Smooth muscle cell (in vitro differentiated cells): Measurements from ENCODE around the gene CCDC70. TPM values are rescaled to one million over a fixed set of nuclear protein-coding genes. Genes with fewer than 3 reads are reported as not detected.

Source experiments
- DNase-seq: peaks from one replicate; lab custom pipeline; 2025; ENCODE audit not compliant: unreplicated experiment; lab: John Stamatoyannopoulos, UW
- H2AFZ ChIP-seq: fragments of 200-600 bp; sonication (generic); 2 replicates; pipeline ENCODE4 v1.6.0; 2016; ENCODE audit warnings: antibody characterized with exemption, low read depth, mild to moderate bottlenecking
- H3F3A ChIP-seq: fragments of 200-600 bp; sonication (generic); 2 replicates; pipeline ENCODE4 v1.6.0; 2017; ENCODE audit warnings: antibody characterized with exemption, low read depth
- H3K27ac ChIP-seq: fragments of 200-600 bp; sonication (generic); 2 replicates; pipeline ENCODE4 v1.5.1; 2016; ENCODE audit warnings: low read depth, mild to moderate bottlenecking
- H3K27me3 ChIP-seq: fragments of 200-600 bp; sonication (generic); 2 replicates; pipeline ENCODE4 v1.6.1; 2016; ENCODE audit warnings: low read depth, mild to moderate bottlenecking
- H3K36me3 ChIP-seq: fragments of 200-600 bp; sonication (generic); 2 replicates; pipeline ENCODE4 v1.5.1; 2016; ENCODE audit warnings: low read depth
- H3K4me1 ChIP-seq: fragments of 200-600 bp; sonication (generic); 2 replicates; pipeline ENCODE4 v1.5.1; 2016; ENCODE audit warnings: low read depth
- H3K4me2 ChIP-seq: fragments of 200-600 bp; sonication (generic); 2 replicates; pipeline ENCODE4 v1.6.0; 2016; ENCODE audit warnings: mild to moderate bottlenecking
- H3K4me3 ChIP-seq: fragments of 200-600 bp; sonication (generic); 2 replicates; pipeline ENCODE4 v1.5.1; 2016; ENCODE audit warnings: mild to moderate bottlenecking
- H3K79me2 ChIP-seq: fragments of 200-600 bp; sonication (generic); 2 replicates; pipeline ENCODE4 v1.6.0; 2016; ENCODE audit warnings: low read depth, mild to moderate bottlenecking
- H3K9ac ChIP-seq: fragments of 200-600 bp; sonication (generic); 2 replicates; pipeline ENCODE4 v1.6.0; 2016; ENCODE audit warnings: low read depth
- H3K9me3 ChIP-seq: fragments of 200-600 bp; sonication (generic); replicated peaks from 2 replicates; pipeline ENCODE4 v1.5.1; 2016; ENCODE audit warnings: low read depth
- H4K20me1 ChIP-seq: fragments of 200-600 bp; sonication (generic); 2 replicates; pipeline ENCODE4 v1.6.0; 2016; ENCODE audit warnings: low read depth
- CTCF ChIP-seq: fragments of 200-600 bp; sonication (generic); IDR thresholded peaks from 2 replicates; pipeline ENCODE4 v1.5.1; 2017; ENCODE audit warnings: borderline replicate concordance, mild to moderate bottlenecking, antibody characterized with exemption; ENCODE audit not compliant: insufficient read depth, poor library complexity, severe bottlenecking
- WGBS: methylation state at CpG from one replicate; pipeline ENCODE4 v1.1.7; 2016; ENCODE audit warnings: low lambda C conversion rate; 5-methylcytosine and 5-hydroxymethylcytosine counted together
- polyA plus RNA-seq: library from polyadenylated mRNA; unstranded; fragments of >200 nt; fragmentation: Nextera tagmentation; extraction: Ambion mirVana; gene quantifications from 2 replicates; pipeline ENCODE4 v1.2.1, GENCODE V29; 2016
- total RNA-seq: library from RNA; depleted of rRNA; stranded (reverse); fragments of >200 nt; gene quantifications from 2 replicates; pipeline ENCODE4 v1.2.3, GENCODE V29; 2014

Gene CCDC70
- total and polyA plus RNA-seq, 2 experiments from 2014 or later, result not detected

- Histone ChIP-seq H3F3A (no peaks in the 10 kb centered on the region), H3K4me1 (no peaks in the 10 kb centered on the region), H3K36me3 (no peaks in the 10 kb centered on the region), H3K27ac (no peak overlapping the region), H3K9me3 (no peaks in the 10 kb centered on the region), H3K4me3 (no peak overlapping the region), H2AFZ (no peak overlapping the region), H3K9ac (no peak overlapping the region), H4K20me1 (no peaks in the 10 kb centered on the region), H3K27me3 (no peaks in the 10 kb centered on the region), H3K4me2 (no peak overlapping the region), H3K79me2 (no peaks in the 10 kb centered on the region)
- TF ChIP-seq CTCF, result no peak
- DNase-seq, result no peak
- WGBS, result 70% methylated on average over 19 of the region's 19 CpGs
Observed at GRCh38 chr13:51816604-51817249, 45.0 kb upstream of the CCDC70 start.

DNA sequence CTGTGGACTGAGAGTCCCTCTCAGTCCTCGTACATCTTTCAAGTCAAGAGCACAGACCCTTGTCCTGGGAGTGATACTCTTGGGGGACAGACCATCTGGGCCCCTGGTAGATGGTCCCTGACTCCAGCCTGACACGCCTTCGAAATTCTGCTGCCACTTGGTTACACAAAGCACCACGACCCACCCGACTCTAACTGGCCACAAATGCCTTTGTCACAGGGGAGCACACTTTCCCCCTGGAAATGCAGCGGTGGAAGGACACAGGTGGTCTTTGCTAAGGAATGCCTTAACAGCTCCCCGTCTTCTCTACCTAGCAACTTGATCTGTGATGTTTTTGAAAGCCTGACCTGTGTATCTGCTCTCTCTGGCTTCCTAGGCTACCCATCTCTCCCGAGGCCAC lies 44.1 kb upstream of the CCDC70 start:
- no peaks in the 10 kb centered on the region for H3K27me3 ChIP-seq
- H3K79me2 ChIP-seq, result no peaks in the 10 kb centered on the region
- H3K4me1 ChIP-seq, result no peaks in the 10 kb centered on the region
- H3K9ac ChIP-seq, result no peak overlapping the region
- H3K36me3 ChIP-seq, result no peaks in the 10 kb centered on the region
- WGBS, result 94% methylated on average over 8 of the region's 8 CpGs
- H3K4me3 ChIP-seq, result no peak overlapping the region
- no peak for DNase-seq
- H2AFZ ChIP-seq, result no peak overlapping the region
- no peak overlapping the region for H3K27ac ChIP-seq
- H3K9me3 ChIP-seq, result no peaks in the 10 kb centered on the region
- H3F3A ChIP-seq, result no peaks in the 10 kb centered on the region
- no peaks in the 10 kb centered on the region for H4K20me1 ChIP-seq
- no peak overlapping the region for H3K4me2 ChIP-seq
- TF ChIP-seq CTCF, result no peak

DNA sequence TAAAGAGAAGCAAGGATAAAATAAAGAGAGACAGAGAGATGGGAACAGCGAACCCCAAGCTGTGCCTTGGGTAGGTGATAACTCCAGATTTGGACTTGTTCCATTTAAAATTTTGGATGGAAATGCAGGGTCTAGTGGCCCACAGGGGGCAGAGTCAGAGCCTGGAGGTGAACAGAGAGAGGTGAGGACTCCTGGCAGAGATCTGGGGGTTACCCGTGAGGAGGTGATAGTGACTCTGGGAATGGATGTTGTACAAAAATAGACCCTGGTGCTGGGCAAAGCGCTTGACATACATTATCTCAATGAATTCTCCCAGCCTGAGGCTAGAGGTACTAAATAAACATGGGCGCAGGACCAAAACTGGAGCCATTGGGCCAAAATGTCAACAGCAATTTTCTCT lies 43.5 kb upstream of the CCDC70 start:
- Histone ChIP-seq H3K9me3 (no peaks in the 10 kb centered on the region), H3K4me3 (no peak overlapping the region), H3K79me2 (no peaks in the 10 kb centered on the region), H3K9ac (no peak overlapping the region), H3K4me1 (no peaks in the 10 kb centered on the region), H3K4me2 (no peak overlapping the region), H3F3A (no peaks in the 10 kb centered on the region), H2AFZ (no peak overlapping the region), H3K27ac (no peak overlapping the region), H3K27me3 (no peaks in the 10 kb centered on the region), H3K36me3 (no peaks in the 10 kb centered on the region), H4K20me1 (no peaks in the 10 kb centered on the region)
- WGBS, result 89% methylated on average over 4 of the region's 4 CpGs
- no peak for DNase-seq
- TF ChIP-seq CTCF, result no peak
